WTC11 (cell line): ENCODE results near the gene MRPS30.

Source experiments
- CREM ChIP-seq: sonication (generic); formaldehyde crosslinking; IDR thresholded peaks from 2 replicates; pipeline ENCODE4 v1.8.1; 2022; ENCODE audit warnings: mild to moderate bottlenecking, missing genetic modification reagents, moderate library complexity
- CTCF ChIP-seq: fragments of 200-600 bp; IDR thresholded peaks from 2 replicates; pipeline ENCODE4 v1.8.0; 2022; ENCODE audit warnings: antibody characterized with exemption
- ESRRA ChIP-seq: sonication (generic); formaldehyde crosslinking; IDR thresholded peaks from 2 replicates; pipeline ENCODE4 v1.8.1; 2022; ENCODE audit warnings: mild to moderate bottlenecking, missing genetic modification reagents, borderline replicate concordance
- GRHL2 ChIP-seq: fragments of 250-450 bp; sonication (Bioruptor Pico); IDR thresholded peaks from 2 replicates; pipeline ENCODE4 v1.8.0; 2022; ENCODE audit warnings: mild to moderate bottlenecking, moderate library complexity; ENCODE audit not compliant: insufficient replicate concordance, severe bottlenecking
- HMGA2 ChIP-seq: fragments of 250-450 bp; sonication (Bioruptor Pico); IDR thresholded peaks from 2 replicates; pipeline ENCODE4 v1.4.0; 2021; ENCODE audit warnings: mild to moderate bottlenecking, moderate library complexity
- SMAD3 ChIP-seq: sonication (generic); formaldehyde crosslinking; IDR thresholded peaks from 2 replicates; pipeline ENCODE4 v1.8.0; 2022; ENCODE audit warnings: missing genetic modification reagents, mild to moderate bottlenecking, borderline replicate concordance
- SP1 ChIP-seq: sonication (generic); formaldehyde crosslinking; conservative IDR thresholded peaks from 2 replicates; pipeline ENCODE4 v1.8.1; 2022; ENCODE audit warnings: missing genetic modification reagents
- TEAD4 ChIP-seq: sonication (generic); formaldehyde crosslinking; IDR thresholded peaks from 2 replicates; pipeline ENCODE4 v1.8.0; 2022; ENCODE audit warnings: mild to moderate bottlenecking, missing genetic modification reagents
- TF ChIP-seq, protein P1 (sequence below): sonication (generic); formaldehyde crosslinking; IDR thresholded peaks from 2 replicates; pipeline ENCODE4 v1.8.1; 2023; ENCODE audit warnings: mild to moderate bottlenecking, missing genetic modification reagents, moderate library complexity
- TF ChIP-seq, protein P2 (sequence below): sonication (generic); formaldehyde crosslinking; IDR thresholded peaks from 2 replicates; pipeline ENCODE4 v1.8.0; 2022; ENCODE audit warnings: mild to moderate bottlenecking, missing genetic modification reagents
- TF ChIP-seq, protein P3 (sequence below): sonication (generic); formaldehyde crosslinking; IDR thresholded peaks from 2 replicates; pipeline ENCODE4 v1.8.0; 2022; ENCODE audit warnings: mild to moderate bottlenecking, missing genetic modification reagents
- TF ChIP-seq, protein P4 (sequence below): sonication (generic); formaldehyde crosslinking; IDR thresholded peaks from 2 replicates; pipeline ENCODE4 v1.8.1; 2023; ENCODE audit warnings: mild to moderate bottlenecking, moderate library complexity, missing genetic modification reagents

- TF ChIP-seq, protein P1, sequence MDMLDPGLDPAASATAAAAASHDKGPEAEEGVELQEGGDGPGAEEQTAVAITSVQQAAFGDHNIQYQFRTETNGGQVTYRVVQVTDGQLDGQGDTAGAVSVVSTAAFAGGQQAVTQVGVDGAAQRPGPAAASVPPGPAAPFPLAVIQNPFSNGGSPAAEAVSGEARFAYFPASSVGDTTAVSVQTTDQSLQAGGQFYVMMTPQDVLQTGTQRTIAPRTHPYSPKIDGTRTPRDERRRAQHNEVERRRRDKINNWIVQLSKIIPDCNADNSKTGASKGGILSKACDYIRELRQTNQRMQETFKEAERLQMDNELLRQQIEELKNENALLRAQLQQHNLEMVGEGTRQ (CRISPR knock-in tag): no peak
- TF ChIP-seq SMAD3 (CRISPR knock-in tag) (no peak), CTCF (no peak), SP1 (CRISPR knock-in tag) (no peak), CREM (no peak), ESRRA (CRISPR knock-in tag) (no peak), TEAD4 (CRISPR knock-in tag) (no peak), HMGA2 (CRISPR knock-in tag) (peak; percentile 96), GRHL2 (no peak)
- TF ChIP-seq, protein P2, sequence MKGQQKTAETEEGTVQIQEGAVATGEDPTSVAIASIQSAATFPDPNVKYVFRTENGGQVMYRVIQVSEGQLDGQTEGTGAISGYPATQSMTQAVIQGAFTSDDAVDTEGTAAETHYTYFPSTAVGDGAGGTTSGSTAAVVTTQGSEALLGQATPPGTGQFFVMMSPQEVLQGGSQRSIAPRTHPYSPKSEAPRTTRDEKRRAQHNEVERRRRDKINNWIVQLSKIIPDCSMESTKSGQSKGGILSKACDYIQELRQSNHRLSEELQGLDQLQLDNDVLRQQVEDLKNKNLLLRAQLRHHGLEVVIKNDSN (CRISPR knock-in tag): no peak
- TF ChIP-seq, protein P3, sequence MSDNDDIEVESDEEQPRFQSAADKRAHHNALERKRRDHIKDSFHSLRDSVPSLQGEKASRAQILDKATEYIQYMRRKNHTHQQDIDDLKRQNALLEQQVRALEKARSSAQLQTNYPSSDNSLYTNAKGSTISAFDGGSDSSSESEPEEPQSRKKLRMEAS: no peak
- TF ChIP-seq, protein P4, sequence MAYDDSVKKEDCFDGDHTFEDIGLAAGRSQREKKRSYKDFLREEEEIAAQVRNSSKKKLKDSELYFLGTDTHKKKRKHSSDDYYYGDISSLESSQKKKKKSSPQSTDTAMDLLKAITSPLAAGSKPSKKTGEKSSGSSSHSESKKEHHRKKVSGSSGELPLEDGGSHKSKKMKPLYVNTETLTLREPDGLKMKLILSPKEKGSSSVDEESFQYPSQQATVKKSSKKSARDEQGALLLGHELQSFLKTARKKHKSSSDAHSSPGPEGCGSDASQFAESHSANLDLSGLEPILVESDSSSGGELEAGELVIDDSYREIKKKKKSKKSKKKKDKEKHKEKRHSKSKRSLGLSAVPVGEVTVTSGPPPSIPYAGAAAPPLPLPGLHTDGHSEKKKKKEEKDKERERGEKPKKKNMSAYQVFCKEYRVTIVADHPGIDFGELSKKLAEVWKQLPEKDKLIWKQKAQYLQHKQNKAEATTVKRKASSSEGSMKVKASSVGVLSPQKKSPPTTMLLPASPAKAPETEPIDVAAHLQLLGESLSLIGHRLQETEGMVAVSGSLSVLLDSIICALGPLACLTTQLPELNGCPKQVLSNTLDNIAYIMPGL (CRISPR knock-in tag): no peak
These were observed 33.9 kb downstream of the MRPS30 start for GRCh38 chr5:44842496-44843282.
